Measurements from ENCODE around the gene SYNJ2. TPM values are rescaled to one million over a fixed set of nuclear protein-coding genes. Genes with fewer than 3 reads are reported as not detected.

SYNJ2 gene
- total and polyA plus RNA-seq, 2 donors (not counting 3 experiments of a cell fraction or from before 2014, with no cell fraction given), result 35.1 to 78.2 TPM

- Histone ChIP-seq H3K27ac (ENCODE audit: insufficient read depth, low read depth, low read length) (no peak overlapping the region), H4K20me1 (replicated peaks; ENCODE audit: control insufficient read depth, extremely low read depth, insufficient read depth, low read length) (no peaks in the 10 kb centered on the region), H3K36me3 (ENCODE audit: control insufficient read depth in 2 of 2, extremely low read depth in 1 of 2, insufficient read depth in 2 of 2, low read length in 2 of 2) (peaks cover 14 to 34% of the 10 kb centered on the region in 2 experiments), H3K4me1 (ENCODE audit: control insufficient read depth, extremely low read depth, insufficient read depth, low read length) (peaks cover 16% of the 10 kb centered on the region), H3K9ac (replicated peaks; ENCODE audit: extremely low read depth, insufficient read depth, low read length) (no peak overlapping the region), H3K79me2 (ENCODE audit: control insufficient read depth, insufficient read depth, low read length) (peaks cover 14% of the 10 kb centered on the region), H3K4me2 (ENCODE audit: insufficient read depth, low read length) (no peak overlapping the region), H2AFZ (ENCODE audit: low read depth, low read length) (no peak overlapping the region), H3K27me3 (ENCODE audit: control insufficient read depth in 2 of 2, insufficient read depth in 2 of 2, low read length in 2 of 2) (no peaks in the 10 kb centered on the region), H3K9me3 (replicated peaks; ENCODE audit: control insufficient read depth, insufficient read depth, low read length) (no peaks in the 10 kb centered on the region), H3K9me1 (replicated peaks; ENCODE audit: control insufficient read depth, extremely low read depth, insufficient read depth, low read length) (no peaks in the 10 kb centered on the region), H3K4me3 (replicated peaks in 1 of 3; ENCODE audit: insufficient read depth in 1 of 3, low read depth in 1 of 3, low read length in 3 of 3) (no peak overlapping the region)
- no TSS peak for BruUV-seq (replicated peaks)
- DNase-seq (ENCODE audit: low read depth, low spot score) (no peak), FAIRE-seq (no peak)
- ChIA-PET POLR2A (no interaction called here), CTCF (no interaction called here)
- intact Hi-C loops (cut with micrococcal nuclease) (no loop called here), dilution Hi-C loops (cut with MboI; ENCODE audit: extremely low pct_ligation_motif_present, low sequenced_read_pairs) (no loop called here)
- TF ChIP-seq EZH2 (IDR thresholded peaks at IDR 0.05; ENCODE audit: borderline replicate concordance, low read depth, low read length, severe bottlenecking), result no peak
- TF ChIP-seq MAX (IDR thresholded peaks at IDR 0.05; ENCODE audit: insufficient read depth, insufficient read length), result no peak
- TF ChIP-seq FOS (IDR thresholded peaks at IDR 0.05; ENCODE audit: borderline replicate concordance, insufficient read depth, low read length), result no peak
- no peak for TF ChIP-seq POLR2A (IDR thresholded peaks at IDR 0.05; ENCODE audit: low read depth, low read length)
- TF ChIP-seq JUN (IDR thresholded peaks at IDR 0.05; ENCODE audit: borderline replicate concordance, insufficient read depth, insufficient read length, low read depth), result no peak
- no peak for TF ChIP-seq GATA2 (IDR thresholded peaks at IDR 0.05; ENCODE audit: insufficient read depth, insufficient read length, low read depth, low read length)
- TF ChIP-seq MYC (IDR thresholded peaks at IDR 0.05; ENCODE audit: low read depth, low read length), result no peak
- no peak for TF ChIP-seq CTCF (IDR thresholded peaks at IDR 0.05; ENCODE audit: extremely low read depth in 1 of 2, insufficient read depth in 1 of 2, low read depth in 1 of 2, low read length in 2 of 2)
- TF ChIP-seq POLR2AphosphoS5 (IDR thresholded peaks at IDR 0.05; ENCODE audit: insufficient read depth, low read depth, low read length), result no peak
Measured at GRCh38 chr6:158046201-158047126, 64.8 kb downstream of the SYNJ2 start.
